GM12874 (cell line): ENCODE data around the gene PHF5A.

Source experiments
- TF ChIP-seq, protein P1 (sequence below): IDR thresholded peaks from 2 replicates; pipeline ENCODE4 v1.5.1; 2011; ENCODE audit warnings: low read depth, mild to moderate bottlenecking, control low read depth, low read length, moderate library complexity; ENCODE audit not compliant: insufficient read depth

The PHF5A gene

DNA sequence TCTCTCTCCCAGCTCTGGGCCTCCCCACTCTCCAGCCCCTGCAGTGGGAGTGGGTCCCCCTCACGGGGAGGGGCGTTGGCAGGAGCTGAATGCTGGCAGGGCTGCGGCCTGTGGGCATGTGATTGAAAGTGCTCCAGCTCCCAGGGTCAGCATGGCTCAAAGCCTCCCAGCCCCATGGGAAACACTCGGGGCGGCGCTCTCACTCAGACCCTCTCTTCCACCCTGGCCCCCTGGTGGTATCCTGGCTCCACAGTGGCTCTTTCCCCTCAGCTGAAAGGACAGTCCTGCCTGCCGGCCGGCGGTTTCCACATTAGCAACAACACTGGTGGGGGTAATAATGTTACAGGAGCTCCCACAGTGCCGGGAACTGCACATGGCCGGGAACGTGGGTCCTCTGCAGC is 40.3 kb upstream of the PHF5A start:
- TF ChIP-seq, protein P1, sequence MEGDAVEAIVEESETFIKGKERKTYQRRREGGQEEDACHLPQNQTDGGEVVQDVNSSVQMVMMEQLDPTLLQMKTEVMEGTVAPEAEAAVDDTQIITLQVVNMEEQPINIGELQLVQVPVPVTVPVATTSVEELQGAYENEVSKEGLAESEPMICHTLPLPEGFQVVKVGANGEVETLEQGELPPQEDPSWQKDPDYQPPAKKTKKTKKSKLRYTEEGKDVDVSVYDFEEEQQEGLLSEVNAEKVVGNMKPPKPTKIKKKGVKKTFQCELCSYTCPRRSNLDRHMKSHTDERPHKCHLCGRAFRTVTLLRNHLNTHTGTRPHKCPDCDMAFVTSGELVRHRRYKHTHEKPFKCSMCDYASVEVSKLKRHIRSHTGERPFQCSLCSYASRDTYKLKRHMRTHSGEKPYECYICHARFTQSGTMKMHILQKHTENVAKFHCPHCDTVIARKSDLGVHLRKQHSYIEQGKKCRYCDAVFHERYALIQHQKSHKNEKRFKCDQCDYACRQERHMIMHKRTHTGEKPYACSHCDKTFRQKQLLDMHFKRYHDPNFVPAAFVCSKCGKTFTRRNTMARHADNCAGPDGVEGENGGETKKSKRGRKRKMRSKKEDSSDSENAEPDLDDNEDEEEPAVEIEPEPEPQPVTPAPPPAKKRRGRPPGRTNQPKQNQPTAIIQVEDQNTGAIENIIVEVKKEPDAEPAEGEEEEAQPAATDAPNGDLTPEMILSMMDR: no peak

DNA sequence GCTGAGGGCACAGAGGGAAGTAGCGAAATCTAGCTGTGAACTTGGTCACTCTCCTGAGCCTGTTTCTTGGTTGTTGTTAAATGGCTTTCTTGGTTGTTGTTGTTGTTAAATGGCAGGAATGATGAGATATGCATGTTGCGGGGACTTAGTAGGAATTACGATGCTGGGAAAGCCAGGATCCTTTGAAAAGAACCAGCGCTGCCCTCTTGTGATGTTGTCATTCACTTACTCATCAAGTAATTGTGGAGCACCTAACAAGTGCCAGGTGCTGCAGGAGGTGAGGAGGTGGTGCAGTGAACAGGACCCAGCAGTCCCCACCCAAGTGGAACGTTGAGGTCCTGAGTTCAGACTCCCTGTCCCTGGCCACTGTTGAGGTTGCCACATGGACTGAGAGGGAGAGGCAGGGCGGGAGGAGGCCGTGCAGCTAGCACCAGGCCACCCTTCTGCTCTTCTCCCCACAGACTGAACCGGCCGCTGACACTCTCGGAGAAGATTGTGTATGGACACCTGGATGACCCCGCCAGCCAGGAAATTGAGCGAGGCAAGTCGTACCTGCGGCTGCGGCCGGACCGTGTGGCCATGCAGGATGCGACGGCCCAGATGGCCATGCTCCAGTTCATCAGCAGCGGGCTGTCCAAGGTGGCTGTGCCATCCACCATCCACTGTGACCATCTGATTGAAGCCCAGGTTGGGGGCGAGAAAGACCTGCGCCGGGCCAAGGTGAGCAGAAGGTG is 39.0 kb upstream of the PHF5A start:
- TF ChIP-seq, protein P1: no peak

DNA sequence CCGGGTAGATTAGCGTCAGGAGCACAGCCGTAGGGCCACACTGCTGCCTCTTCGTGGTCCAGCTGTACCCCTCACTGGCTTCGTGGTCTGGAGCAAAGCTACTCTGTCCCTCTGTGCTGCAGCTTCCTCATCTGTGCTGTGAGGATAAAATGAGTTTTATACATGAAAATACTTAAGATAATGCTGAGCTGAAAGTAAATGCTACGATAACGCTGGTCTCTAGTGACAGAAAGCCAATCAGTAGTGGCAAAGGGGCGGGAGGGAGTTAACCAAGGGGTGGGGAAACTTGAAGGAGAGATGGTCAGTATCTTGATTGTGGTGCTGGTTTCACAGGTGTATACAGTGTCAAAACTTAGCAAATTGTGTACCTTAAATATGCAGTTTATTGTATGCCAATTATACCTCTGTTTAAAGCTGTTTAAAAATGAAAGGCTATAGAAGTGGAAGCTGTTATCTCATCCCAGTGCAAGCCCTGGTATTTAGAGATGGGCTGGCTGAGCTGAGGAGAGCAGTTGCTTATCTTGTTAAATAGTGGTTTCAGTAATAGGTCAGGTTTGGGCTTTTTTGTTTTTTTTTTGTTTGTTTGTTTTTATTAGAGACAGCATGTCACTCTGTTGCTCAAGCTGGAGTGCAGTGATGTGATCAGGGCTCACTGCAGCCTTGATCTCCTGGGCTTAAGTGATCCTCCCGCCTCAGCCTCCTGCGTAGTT is 37.2 kb upstream of the PHF5A start:
- TF ChIP-seq, protein P1: no peak

DNA sequence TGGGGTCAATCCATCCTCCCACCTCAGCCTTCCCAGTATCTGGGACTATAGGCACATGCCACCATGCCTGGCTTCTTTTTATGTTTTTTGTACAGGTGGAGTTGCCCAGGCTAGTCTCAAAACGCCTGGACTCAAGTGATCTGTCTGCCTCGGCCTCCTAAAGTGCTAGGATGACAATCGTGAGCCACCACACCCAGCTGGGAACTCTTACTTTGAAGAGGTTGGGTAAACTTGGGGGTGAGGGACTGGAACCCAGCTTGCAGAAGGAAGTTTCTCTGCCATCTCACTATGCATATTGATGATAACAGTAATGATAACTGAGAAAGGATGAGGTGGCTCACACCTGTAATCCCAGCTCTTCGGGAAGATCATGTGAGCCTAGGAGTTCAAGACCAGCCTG is 36.3 kb upstream of the PHF5A start:
- TF ChIP-seq, protein P1: no peak

DNA sequence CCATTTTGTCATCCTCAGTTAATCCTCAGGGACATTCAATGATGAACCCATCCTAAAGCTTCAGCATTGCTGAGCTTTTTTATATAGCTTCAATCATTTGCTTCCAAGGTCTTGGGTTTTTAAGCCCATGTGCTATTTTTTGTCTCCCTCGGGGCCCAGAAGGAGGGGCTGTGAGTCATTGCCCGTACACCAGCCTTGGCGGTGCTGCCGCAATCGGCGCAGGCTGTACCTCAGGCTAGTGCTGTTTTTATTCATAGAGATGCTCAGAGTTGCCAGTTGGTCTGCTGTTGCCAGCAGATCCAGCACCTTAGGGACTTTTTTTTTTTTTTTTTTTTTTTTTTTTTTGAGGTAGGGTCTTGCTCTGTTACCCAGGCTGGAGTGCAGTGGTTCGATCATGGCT is 35.9 kb upstream of the PHF5A start:
- TF ChIP-seq, protein P1: no peak

DNA sequence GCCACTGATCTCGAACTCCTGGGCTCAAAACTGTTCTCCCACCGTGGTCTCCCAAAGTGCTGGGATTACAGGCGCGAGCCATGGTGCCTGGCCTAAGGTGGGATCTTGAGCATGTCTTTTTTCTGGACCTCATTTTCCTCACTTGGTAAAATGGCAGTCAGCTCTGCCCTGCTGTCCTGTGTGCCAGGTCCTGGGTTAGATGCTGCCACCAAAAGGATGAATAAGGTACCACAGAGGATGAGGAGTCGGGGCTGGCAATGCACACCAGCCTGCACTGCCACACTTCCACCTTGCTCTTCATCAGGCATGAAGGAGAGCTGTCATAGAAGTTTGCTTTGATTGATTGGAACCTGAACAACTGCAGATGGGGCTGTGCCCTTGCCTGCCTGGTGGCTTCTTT is 32.7 kb upstream of the PHF5A start:
- TF ChIP-seq, protein P1: peak; percentile 43; the same call in 1 of the 2 replicates

DNA sequence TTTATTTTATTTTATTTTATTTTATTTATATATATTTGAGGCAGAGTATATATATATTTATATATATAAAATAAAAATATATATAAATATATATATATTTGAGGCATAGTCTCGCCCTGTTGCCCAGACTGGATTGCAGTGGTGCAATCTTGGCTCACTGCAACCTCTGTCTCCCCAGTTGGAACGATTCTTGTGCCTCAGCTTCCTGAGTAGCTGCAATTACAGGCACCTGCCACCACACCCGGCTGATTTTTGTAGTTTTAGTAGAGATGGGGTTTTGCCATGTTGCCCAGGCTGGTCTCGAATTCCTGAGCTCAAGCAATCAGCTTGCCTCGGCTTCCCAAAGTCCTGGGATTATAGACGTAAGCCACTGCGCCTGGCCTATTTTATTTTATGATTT is 31.8 kb upstream of the PHF5A start:
- TF ChIP-seq, protein P1: no peak
